Right lobe of liver (tissue), 6 donors: ENCODE measurements around the gene FLAD1. TPM values are rescaled to one million over a fixed set of nuclear protein-coding genes. Genes with fewer than 3 reads are reported as not detected.

Experiments used
- ATAC-seq, 4 donors: fragments of 200-7000 bp; cut with Tn5 transposase; one replicate each; pipeline ENCODE4 v1.9.1; 2020; ENCODE audit warnings: mild to moderate bottlenecking in 4 of 4, moderate library complexity in 4 of 4
- DNase-seq, 3 donors: peaks; one replicate each; pipeline ENCODE4 v3.0.0-alpha.2; 2020
- H3K27ac ChIP-seq, 3 donors: fragments of 200-600 bp; one replicate each; pipeline ENCODE4 v1.8.0; 2022
- H3K27me3 ChIP-seq, 2 donors: fragments of 200-600 bp; one replicate each; pipeline ENCODE4 v1.8.0; 2022
- H3K36me3 ChIP-seq, 4 donors: fragments of 200-600 bp; sonication (generic) in 1 of 4; one replicate each; pipeline versions ENCODE4 v1.5.1 to v1.8.0; 2017 to 2022; ENCODE audit warnings: control low read depth in 1 of 4
- H3K4me1 ChIP-seq, 4 donors: fragments of 200-600 bp; sonication (generic) in 1 of 4; one replicate each; pipeline versions ENCODE4 v1.5.1 to v1.8.0; 2017 to 2022; ENCODE audit warnings: control low read depth in 1 of 4
- H3K4me3 ChIP-seq, 3 donors: fragments of 200-600 bp; one replicate each; pipeline ENCODE4 v1.8.0; 2022
- H3K9me3 ChIP-seq, 4 donors: fragments of 200-600 bp; sonication (generic) in 1 of 4; one replicate each; pipeline versions ENCODE4 v1.5.1 to v1.8.0; 2017 to 2022; ENCODE audit warnings: control low read depth in 1 of 4
- CTCF ChIP-seq, 4 donors: fragments of 200-600 bp in 3 of 4; fragments of 450-650 bp in 1 of 4; IDR thresholded peaks; one replicate each; pipeline versions ENCODE4 v1.5.1 to v1.8.0; 2016 to 2022; ENCODE audit warnings: antibody characterized with exemption in 4 of 4, mild to moderate bottlenecking in 2 of 4
- POLR2A ChIP-seq: fragments of 450-650 bp; IDR thresholded peaks from one replicate; pipeline ENCODE4 v1.6.1; 2017; ENCODE audit warnings: antibody characterized with exemption, mild to moderate bottlenecking
- WGBS: methylation state at CpG from one replicate; pipeline ENCODE4 v1.1.6; 2018; ENCODE audit warnings: low coverage, low lambda C conversion rate; ENCODE audit not compliant: insufficient coverage; ENCODE audit errors: missing lambda C conversion rate; 5-methylcytosine and 5-hydroxymethylcytosine counted together
- intact Hi-C, 2 donors: fragments of 100-400 bp; cut with DNase I; formaldehyde crosslinking; loops; one replicate each; pipeline versions ENCODE4 v1.11.2 to v1.14.1; 2022
- total RNA-seq, 6 experiments: library from RNA; depleted of rRNA in 2 of 6; stranded (reverse); fragments of >200 nt in 2 of 6; fragmentation: NEBNext Ultra II Directional in 3 of 6; extraction: Animal tissue kit (Norgen Biotek cat#: 25700) in 3 of 6; gene quantifications; one replicate each; pipeline versions ENCODE4 v1.1.0 to v1.2.4, GENCODE V29; 2016 to 2023
- donor health status: DM: no; HTN: yes; CAD: no.
- donor health status: DM: no; HTN: no; CAD: no.
- donor health status: DM: no; HTN: no; CAD: no.
- donor health status: DM: no; HTN: yes; CAD: no.
- donor health status: DM: no; HTN: yes; CAD: no.

Gene FLAD1
- total RNA-seq, 6 experiments from 2014 or later = 18.3 to 33.1 (median 24.6) TPM

- peak in 1 of 3 donors; percentile 22 for DNase-seq
Measured at GRCh38 chr1:155016231-155016831, 33.2 kb downstream of the FLAD1 start.

GRCh38 chr1:155017041-155017945 lies 34.1 kb downstream of the FLAD1 start:
- ATAC-seq (peak; percentile 82 to 91 (median 90)), DNase-seq (peak; percentile 85 to 89 (median 87))
- no peaks in the 10 kb centered on the region for H3K9me3 ChIP-seq
- H3K4me3 ChIP-seq = peak overlapping the region; percentile 27 to 49 (median 27)
- peak overlapping the region; percentile 16 to 76 (median 69) for H3K27ac ChIP-seq
- H3K4me1 ChIP-seq = peaks cover 0 to 26% (median 10%) of the 10 kb centered on the region in 4 donors
- intact Hi-C loops = no loop called here
- 5% methylated on average over 19 of the region's 49 CpGs for WGBS
- TF ChIP-seq POLR2A (peak; percentile 28), CTCF (IDR thresholded peaks at IDR 0.05) (peak; percentile 97 to 99 (median 98))
- no peaks in the 10 kb centered on the region for H3K27me3 ChIP-seq
- peaks cover 0 to 21% (median 11%) of the 10 kb centered on the region in 4 donors for H3K36me3 ChIP-seq

More at GRCh38 chr1:155016231-155016831, 33.2 kb downstream of the FLAD1 start:
- intact Hi-C loops = no loop called here
- no peaks in the 10 kb centered on the region for H3K9me3 ChIP-seq
- peak overlapping the region in 1 of 3 donors; percentile 69 for H3K27ac ChIP-seq
- ATAC-seq = no peak
- 73% methylated on average over 6 of the region's 26 CpGs for WGBS
- H3K4me3 ChIP-seq = no peak overlapping the region
- peaks cover 0 to 21% (median 11%) of the 10 kb centered on the region in 4 donors for H3K36me3 ChIP-seq
- peaks cover 0 to 29% (median 14%) of the 10 kb centered on the region in 4 donors for H3K4me1 ChIP-seq
- H3K27me3 ChIP-seq = no peaks in the 10 kb centered on the region
- no peak for TF ChIP-seq POLR2A
- TF ChIP-seq CTCF (IDR thresholded peaks at IDR 0.05) = no peak

- Histone ChIP-seq H3K36me3 (peaks cover 0 to 21% (median 11%) of the 10 kb centered on the region in 4 donors), H3K4me1 (peaks cover 0 to 20% (median 10%) of the 10 kb centered on the region in 4 donors), H3K27me3 (no peaks in the 10 kb centered on the region), H3K4me3 (peak overlapping the region in 1 of 3 donors; percentile 49), H3K27ac (peak overlapping the region in 1 of 3 donors; percentile 69), H3K9me3 (no peaks in the 10 kb centered on the region)
- intact Hi-C loops = no loop called here
- TF ChIP-seq CTCF (IDR thresholded peaks at IDR 0.05) = no peak
- peak in 1 of 3 donors; percentile 18 for DNase-seq
- ATAC-seq = no peak
- WGBS = 41% methylated on average over 6 of the region's 6 CpGs
Measured at GRCh38 chr1:155017946-155018316, 34.8 kb downstream of the FLAD1 start.

GRCh38 chr1:155018617-155019348 lies 35.6 kb downstream of the FLAD1 start:
- peak in 1 of 3 donors; percentile 14 for DNase-seq
- TF ChIP-seq POLR2A = no peak
- no peak for TF ChIP-seq CTCF (IDR thresholded peaks at IDR 0.05)
- H3K9me3 ChIP-seq = no peaks in the 10 kb centered on the region
- H3K27ac ChIP-seq = no peak overlapping the region
- WGBS = 69% methylated on average over 2 of the region's 8 CpGs
- no peaks in the 10 kb centered on the region for H3K27me3 ChIP-seq
- peaks cover 0 to 18% (median 8%) of the 10 kb centered on the region in 4 donors for H3K4me1 ChIP-seq
- ATAC-seq = no peak
- H3K4me3 ChIP-seq = no peak overlapping the region
- intact Hi-C loops = no loop called here
- H3K36me3 ChIP-seq = peaks cover 0 to 21% (median 11%) of the 10 kb centered on the region in 4 donors
